Trophoblast cell (in vitro differentiated cells and primary cell): ENCODE results near the gene XIRP2.

Source experiments
- DNase-seq, 2 donors: peaks; one replicate each; pipeline ENCODE4 v3.0.0-alpha.2; 2016
- H2AFZ ChIP-seq: 2 replicates; pipeline ENCODE4 v1.6.1; 2013; ENCODE audit warnings: low read length, moderate library complexity, mild to moderate bottlenecking; ENCODE audit not compliant: insufficient read depth, poor library complexity
- H2AK5ac ChIP-seq: 2 replicates; pipeline ENCODE4 v1.6.1; 2013; ENCODE audit warnings: mild to moderate bottlenecking, low read length
- H2BK120ac ChIP-seq: 2 replicates; pipeline ENCODE4 v1.6.1; 2013; ENCODE audit warnings: low read length, mild to moderate bottlenecking, moderate library complexity; ENCODE audit not compliant: insufficient read depth, poor library complexity
- H2BK12ac ChIP-seq: 2 replicates; pipeline ENCODE4 v1.6.1; 2013; ENCODE audit warnings: mild to moderate bottlenecking, low read length, moderate library complexity
- H2BK5ac ChIP-seq: 2 replicates; pipeline ENCODE4 v1.6.1; 2013; ENCODE audit warnings: low read length, low read depth, moderate library complexity, mild to moderate bottlenecking; ENCODE audit not compliant: poor library complexity
- H3K14ac ChIP-seq: 2 replicates; pipeline ENCODE4 v1.6.1; 2013; ENCODE audit warnings: mild to moderate bottlenecking, low read length
- H3K18ac ChIP-seq: 2 replicates; pipeline ENCODE4 v1.6.1; 2013; ENCODE audit warnings: mild to moderate bottlenecking, low read length
- H3K23ac ChIP-seq: 2 replicates; pipeline ENCODE4 v1.6.1; 2013; ENCODE audit warnings: low read length
- H3K27ac ChIP-seq: 2 replicates; pipeline ENCODE4 v1.5.1; 2013; ENCODE audit warnings: low read depth, mild to moderate bottlenecking, inconsistent platforms, low read length, moderate library complexity
- H3K27me3 ChIP-seq: 2 replicates; pipeline ENCODE4 v1.6.1; 2013; ENCODE audit warnings: inconsistent platforms, mild to moderate bottlenecking, low read length, moderate library complexity; ENCODE audit not compliant: insufficient read depth
- H3K36me3 ChIP-seq, 2 experiments: 1 replicate in 1 of 2; 2 replicates in 1 of 2; pipeline ENCODE4 v1.6.1; 2013; ENCODE audit warnings: low read length in 2 of 2, mild to moderate bottlenecking in 2 of 2, moderate library complexity in 1 of 2; ENCODE audit not compliant: insufficient read depth in 2 of 2, control insufficient read depth in 1 of 2
- H3K4ac ChIP-seq: 2 replicates; pipeline ENCODE4 v1.6.1; 2013; ENCODE audit warnings: low read depth, mild to moderate bottlenecking, low read length, moderate library complexity
- H3K4me1 ChIP-seq, 2 experiments: 1 replicate in 1 of 2; 2 replicates in 1 of 2; pipeline ENCODE4 v1.6.1; 2013; ENCODE audit warnings: low read length in 2 of 2, mild to moderate bottlenecking in 2 of 2, moderate library complexity in 1 of 2; ENCODE audit not compliant: insufficient read depth in 2 of 2, control insufficient read depth in 1 of 2
- H3K4me2 ChIP-seq: 2 replicates; pipeline ENCODE4 v1.6.1; 2013; ENCODE audit warnings: inconsistent platforms, mild to moderate bottlenecking, low read length, moderate library complexity
- H3K4me3 ChIP-seq: 2 replicates; pipeline ENCODE4 v1.5.1; 2013; ENCODE audit warnings: mild to moderate bottlenecking, low read depth, low read length, inconsistent platforms
- H3K79me1 ChIP-seq: one replicate; pipeline ENCODE4 v1.6.1; 2013; ENCODE audit warnings: low read length
- H3K79me2 ChIP-seq: 2 replicates; pipeline ENCODE4 v1.6.1; 2013; ENCODE audit warnings: low read length, mild to moderate bottlenecking; ENCODE audit not compliant: control insufficient read depth, insufficient read depth, poor library complexity
- H3K9ac ChIP-seq: 2 replicates; pipeline ENCODE4 v1.6.1; 2013; ENCODE audit warnings: mild to moderate bottlenecking, low read length
- H3K9me3 ChIP-seq: 2 replicates; pipeline ENCODE4 v1.6.1; 2013; ENCODE audit warnings: low read depth, mild to moderate bottlenecking, control low read depth, inconsistent platforms, low read length; ENCODE audit not compliant: insufficient read depth
- H4K12ac ChIP-seq: 2 replicates; pipeline ENCODE4 v1.6.1; 2013; ENCODE audit warnings: low read depth, mild to moderate bottlenecking, low read length, moderate library complexity
- H4K8ac ChIP-seq: 2 replicates; pipeline ENCODE4 v1.6.1; 2013; ENCODE audit warnings: low read depth, mild to moderate bottlenecking, low read length, moderate library complexity
- H4K91ac ChIP-seq: one replicate; pipeline ENCODE4 v1.6.1; 2013; ENCODE audit warnings: low read depth, mild to moderate bottlenecking, low read length, moderate library complexity
- WGBS: extraction: QIAGEN DNeasy Blood & Tissue Kit; methylation state at CpG from one replicate; pipeline ENCODE4 v1.1.7; 2013; ENCODE audit warnings: missing lambda C conversion rate; ENCODE audit not compliant: insufficient read length, insufficient coverage; ENCODE audit errors: extremely low coverage; 5-methylcytosine and 5-hydroxymethylcytosine counted together

The XIRP2 gene

GRCh38 chr2:167005096-167005495, 116.8 kb downstream of the XIRP2 start:
- Histone ChIP-seq H3K4me2 (no peak overlapping the region), H2AK5ac (no peak overlapping the region), H3K9me3 (no peaks in the 10 kb centered on the region), H3K27ac (no peak overlapping the region), H4K12ac (no peak overlapping the region), H3K27me3 (no peaks in the 10 kb centered on the region), H3K9ac (no peak overlapping the region), H3K4me3 (no peak overlapping the region), H3K4ac (no peak overlapping the region), H3K36me3 (no peaks in the 10 kb centered on the region), H3K18ac (no peak overlapping the region), H3K14ac (no peak overlapping the region), H3K79me2 (no peaks in the 10 kb centered on the region), H2BK5ac (no peak overlapping the region), H2BK120ac (no peak overlapping the region), H4K8ac (no peak overlapping the region), H3K79me1 (no peaks in the 10 kb centered on the region), H2AFZ (no peak overlapping the region), H3K23ac (no peak overlapping the region), H2BK12ac (no peak overlapping the region), H4K91ac (no peak overlapping the region), H3K4me1 (no peaks in the 10 kb centered on the region)
- no peak for DNase-seq

GRCh38 chr2:167013227-167013626, 124.9 kb downstream of the XIRP2 start:
- H3K4me2 ChIP-seq: no peak overlapping the region
- no peak overlapping the region for H3K4ac ChIP-seq
- H4K8ac ChIP-seq: no peak overlapping the region
- no peak overlapping the region for H2AK5ac ChIP-seq
- no peak overlapping the region for H2BK120ac ChIP-seq
- no peak overlapping the region for H2BK12ac ChIP-seq
- H3K4me1 ChIP-seq: no peaks in the 10 kb centered on the region
- H3K79me2 ChIP-seq: no peaks in the 10 kb centered on the region
- H3K36me3 ChIP-seq: no peaks in the 10 kb centered on the region
- no CpG with 5 or more reads among the region's 1 CpG for whole genome bisulfite sequencing
- H3K18ac ChIP-seq: no peak overlapping the region
- no peak overlapping the region for H4K91ac ChIP-seq
- H3K27me3 ChIP-seq: no peaks in the 10 kb centered on the region
- no peaks in the 10 kb centered on the region for H3K9me3 ChIP-seq
- DNase-seq: no peak
- no peaks in the 10 kb centered on the region for H3K79me1 ChIP-seq
- H2AFZ ChIP-seq: no peak overlapping the region
- no peak overlapping the region for H3K14ac ChIP-seq
- no peak overlapping the region for H2BK5ac ChIP-seq
- no peak overlapping the region for H3K27ac ChIP-seq
- no peak overlapping the region for H3K9ac ChIP-seq
- no peak overlapping the region for H3K4me3 ChIP-seq
- no peak overlapping the region for H4K12ac ChIP-seq
- no peak overlapping the region for H3K23ac ChIP-seq

- Histone ChIP-seq H2AFZ (no peak overlapping the region), H3K18ac (no peak overlapping the region), H4K8ac (no peak overlapping the region), H2AK5ac (no peak overlapping the region), H3K4ac (no peak overlapping the region), H2BK12ac (no peak overlapping the region), H2BK5ac (no peak overlapping the region), H3K27ac (no peak overlapping the region), H3K27me3 (no peaks in the 10 kb centered on the region), H3K4me2 (no peak overlapping the region), H3K36me3 (no peaks in the 10 kb centered on the region), H3K4me1 (no peaks in the 10 kb centered on the region), H3K79me2 (no peaks in the 10 kb centered on the region), H3K79me1 (no peaks in the 10 kb centered on the region), H3K23ac (no peak overlapping the region), H4K12ac (no peak overlapping the region), H2BK120ac (no peak overlapping the region), H3K9me3 (no peaks in the 10 kb centered on the region), H4K91ac (no peak overlapping the region), H3K14ac (no peak overlapping the region), H3K9ac (no peak overlapping the region), H3K4me3 (no peak overlapping the region)
- WGBS: no CpG with 5 or more reads among the region's 3 CpGs
- no peak for DNase-seq
Measured at GRCh38 chr2:167015806-167016205, 127.5 kb downstream of the XIRP2 start.

- Histone ChIP-seq H3K79me2 (no peaks in the 10 kb centered on the region), H2AK5ac (no peak overlapping the region), H3K9ac (no peak overlapping the region), H3K18ac (no peak overlapping the region), H3K79me1 (no peaks in the 10 kb centered on the region), H3K36me3 (no peaks in the 10 kb centered on the region), H2AFZ (no peak overlapping the region), H3K23ac (no peak overlapping the region), H2BK120ac (no peak overlapping the region), H4K91ac (no peak overlapping the region), H3K4me1 (no peaks in the 10 kb centered on the region), H3K4me2 (no peak overlapping the region), H4K8ac (no peak overlapping the region), H3K27me3 (no peaks in the 10 kb centered on the region), H4K12ac (no peak overlapping the region), H3K4me3 (no peak overlapping the region), H3K14ac (no peak overlapping the region), H2BK5ac (no peak overlapping the region), H3K4ac (no peak overlapping the region), H3K27ac (no peak overlapping the region), H2BK12ac (no peak overlapping the region), H3K9me3 (no peaks in the 10 kb centered on the region)
- DNase-seq: no peak
- no CpG with 5 or more reads among the region's 1 CpG for WGBS
Measured at GRCh38 chr2:167017021-167017420, 128.7 kb downstream of the XIRP2 start.
